GM18867 (cell line): ENCODE data around the gene HIF1AN.

Experiments
- ATAC-seq: cut with Tn5 transposase; IDR thresholded peaks from one replicate; pipeline ENCODE4 v1.9.1; 2021; ENCODE audit warnings: mild to moderate bottlenecking, moderate library complexity; ENCODE audit not compliant: unreplicated experiment

Gene HIF1AN

DNA sequence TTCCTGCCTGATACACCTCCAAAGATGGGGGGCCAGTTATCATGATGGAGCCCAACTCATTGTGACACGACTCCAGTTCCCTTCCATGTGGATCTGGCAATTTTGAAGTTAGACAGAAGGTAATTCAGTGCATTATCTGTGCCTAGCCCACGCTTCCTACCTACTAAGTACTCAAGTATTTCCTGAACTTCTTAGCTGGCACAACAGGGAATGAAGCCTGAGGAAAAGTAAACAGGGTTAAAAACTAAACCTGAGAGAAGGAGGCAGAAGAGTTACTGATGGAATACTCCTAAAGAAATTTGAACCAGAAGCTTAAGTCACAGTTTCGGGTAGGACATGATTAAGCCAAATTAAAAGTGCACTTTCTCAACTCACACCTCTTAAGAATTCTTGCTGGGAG lies 14.9 kb upstream of the HIF1AN start:
- no peak for ATAC-seq

DNA sequence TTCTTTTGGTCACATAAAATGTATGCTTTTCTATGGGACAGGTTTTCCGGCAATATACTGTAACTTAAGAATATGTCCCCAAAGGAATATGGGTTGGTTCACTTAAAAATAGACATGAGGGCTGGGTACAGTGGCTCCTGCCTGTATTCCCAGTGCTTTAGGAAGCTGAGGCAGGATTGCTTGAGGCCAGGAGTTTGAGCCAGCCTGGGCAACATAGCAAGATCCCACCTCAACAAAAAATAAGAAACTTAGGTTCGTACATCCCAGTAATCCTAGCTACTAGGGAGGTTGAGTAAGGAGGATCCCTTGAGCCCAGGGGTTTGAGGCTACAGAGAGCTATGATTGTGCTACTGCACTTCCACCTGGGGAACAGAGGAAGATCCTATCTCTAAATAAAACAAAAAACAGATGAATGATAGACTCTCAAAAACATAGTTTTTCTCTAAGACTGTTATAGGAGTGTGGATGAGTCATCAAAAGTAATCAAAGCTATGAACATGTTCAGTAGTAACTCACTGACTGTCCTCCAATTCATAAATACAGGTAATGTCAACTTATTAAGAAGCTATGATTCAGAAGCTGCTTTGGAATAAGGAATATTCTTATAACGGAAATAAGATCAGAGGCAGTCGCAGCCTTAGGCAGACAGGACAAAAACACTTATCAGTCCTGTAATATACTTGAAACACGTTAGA lies 13.5 kb upstream of the HIF1AN start:
- ATAC-seq = no peak

DNA sequence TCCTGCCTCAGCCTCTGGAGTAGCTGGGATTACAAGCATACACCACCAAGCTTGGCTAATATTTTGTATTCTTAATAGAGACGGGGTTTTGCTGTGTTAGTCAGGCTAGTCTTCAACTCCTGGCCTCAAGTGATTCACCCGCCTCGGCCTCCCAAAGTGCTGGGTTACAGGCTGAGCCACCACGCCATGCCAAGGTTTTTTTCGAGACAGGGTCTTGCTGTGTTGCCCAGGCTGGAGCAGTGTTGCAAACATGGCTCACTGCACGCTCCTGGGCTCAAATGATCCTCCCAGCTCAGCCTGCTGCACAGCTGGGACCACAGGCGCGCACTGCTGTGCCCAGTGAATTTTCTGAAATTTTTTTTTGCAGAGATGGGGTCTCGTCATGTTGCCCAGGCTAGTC lies 12.8 kb upstream of the HIF1AN start:
- ATAC-seq = no peak

DNA sequence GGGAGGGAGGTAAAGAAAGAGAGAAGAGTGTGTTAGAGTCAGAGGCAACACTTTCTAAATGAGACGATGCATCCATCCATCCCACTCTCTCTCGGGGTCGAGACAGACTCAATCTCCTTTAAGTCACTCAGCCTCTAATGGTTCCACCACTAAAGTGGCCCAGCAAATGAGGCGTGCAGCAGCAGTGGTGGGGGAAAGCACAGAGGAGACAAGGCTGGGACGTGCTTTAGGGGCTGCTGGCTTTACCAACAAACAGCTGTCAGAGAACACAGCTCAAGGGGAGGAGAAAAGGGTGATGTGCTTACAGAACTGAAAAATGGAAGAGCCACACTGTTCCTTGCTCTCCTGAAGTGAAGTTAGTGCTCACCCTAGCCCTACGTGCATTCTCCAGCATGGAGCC lies 11.5 kb upstream of the HIF1AN start:
- no peak for ATAC-seq

DNA sequence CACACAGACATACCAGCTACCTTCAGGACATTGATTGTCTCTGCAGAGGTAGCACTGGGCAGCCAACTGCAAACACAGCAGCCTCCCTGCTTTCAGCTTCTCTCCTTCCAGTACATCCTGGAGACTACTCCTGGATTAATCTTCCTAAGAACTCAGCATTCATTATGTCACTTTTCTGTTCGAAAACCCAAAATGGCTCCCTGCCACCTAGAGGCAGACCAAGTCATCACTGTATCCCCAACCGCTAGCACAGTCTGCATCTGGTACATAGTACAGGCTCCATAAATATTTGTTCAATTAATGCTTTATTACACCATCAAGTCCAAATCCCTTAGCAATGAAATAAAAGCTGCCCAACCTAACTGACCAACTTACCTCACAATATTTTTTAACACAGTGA lies 11.1 kb upstream of the HIF1AN start:
- ATAC-seq = no peak

DNA sequence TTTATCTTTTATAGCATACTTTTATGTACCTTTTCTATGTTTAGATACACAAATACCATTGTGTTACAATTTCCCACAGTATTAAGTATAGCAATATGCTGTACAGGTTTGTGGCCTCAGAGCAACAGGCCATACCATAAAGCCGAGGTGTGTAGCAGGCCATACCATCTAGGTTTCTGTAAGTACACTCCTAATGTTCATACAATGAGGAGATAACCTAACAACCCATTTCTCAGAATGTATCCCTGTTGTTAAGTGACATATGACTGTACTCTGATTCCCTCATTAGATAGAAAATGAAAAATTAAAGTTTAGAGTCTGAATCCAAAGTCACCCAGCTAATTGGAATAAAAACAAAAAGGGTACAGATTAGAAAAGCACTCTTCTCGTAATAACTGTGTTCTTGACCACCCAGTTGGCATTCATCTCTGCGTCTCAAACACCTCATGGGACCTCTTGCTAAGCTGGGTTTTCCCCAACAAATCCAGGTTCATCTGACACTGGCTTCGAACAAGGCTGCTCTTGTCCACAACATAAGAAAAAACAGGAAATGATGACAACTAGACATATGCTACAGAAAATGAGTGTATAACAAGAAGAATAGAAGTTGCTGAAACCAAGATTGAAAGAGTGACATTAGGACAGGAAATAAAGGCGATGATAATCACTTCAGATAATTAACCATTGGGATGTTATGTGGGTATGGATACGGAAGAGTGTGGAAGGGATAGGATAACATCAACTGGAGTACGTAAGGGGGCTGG lies 7.4 kb upstream of the HIF1AN start:
- ATAC-seq = no peak

DNA sequence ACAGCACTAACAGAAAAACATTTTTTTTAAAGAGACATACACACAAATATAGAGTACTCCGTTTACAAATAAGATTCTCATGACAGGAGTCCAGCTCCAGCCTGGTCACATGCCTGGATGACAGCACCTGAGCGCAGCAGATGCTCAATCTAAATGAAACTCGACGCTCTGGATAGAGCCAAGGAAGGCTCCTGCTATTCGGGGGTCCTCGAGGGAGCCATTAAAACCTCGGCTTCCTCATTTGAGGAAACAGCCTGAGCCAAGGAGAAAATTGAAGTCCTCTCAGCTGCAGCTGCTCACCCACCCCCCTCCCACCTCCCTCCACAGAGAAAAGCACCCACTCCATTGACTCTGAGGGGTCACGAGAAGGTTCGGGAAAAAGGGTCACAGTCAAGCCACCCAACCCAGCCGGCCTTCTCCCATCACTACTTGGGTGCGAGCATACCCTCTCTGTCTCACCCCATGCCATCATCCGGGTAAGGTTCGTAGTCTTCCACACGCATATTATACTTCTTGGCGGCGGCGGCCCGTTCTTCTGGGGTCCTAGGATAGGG lies 6.7 kb upstream of the HIF1AN start:
- peak; percentile 21 for ATAC-seq

DNA sequence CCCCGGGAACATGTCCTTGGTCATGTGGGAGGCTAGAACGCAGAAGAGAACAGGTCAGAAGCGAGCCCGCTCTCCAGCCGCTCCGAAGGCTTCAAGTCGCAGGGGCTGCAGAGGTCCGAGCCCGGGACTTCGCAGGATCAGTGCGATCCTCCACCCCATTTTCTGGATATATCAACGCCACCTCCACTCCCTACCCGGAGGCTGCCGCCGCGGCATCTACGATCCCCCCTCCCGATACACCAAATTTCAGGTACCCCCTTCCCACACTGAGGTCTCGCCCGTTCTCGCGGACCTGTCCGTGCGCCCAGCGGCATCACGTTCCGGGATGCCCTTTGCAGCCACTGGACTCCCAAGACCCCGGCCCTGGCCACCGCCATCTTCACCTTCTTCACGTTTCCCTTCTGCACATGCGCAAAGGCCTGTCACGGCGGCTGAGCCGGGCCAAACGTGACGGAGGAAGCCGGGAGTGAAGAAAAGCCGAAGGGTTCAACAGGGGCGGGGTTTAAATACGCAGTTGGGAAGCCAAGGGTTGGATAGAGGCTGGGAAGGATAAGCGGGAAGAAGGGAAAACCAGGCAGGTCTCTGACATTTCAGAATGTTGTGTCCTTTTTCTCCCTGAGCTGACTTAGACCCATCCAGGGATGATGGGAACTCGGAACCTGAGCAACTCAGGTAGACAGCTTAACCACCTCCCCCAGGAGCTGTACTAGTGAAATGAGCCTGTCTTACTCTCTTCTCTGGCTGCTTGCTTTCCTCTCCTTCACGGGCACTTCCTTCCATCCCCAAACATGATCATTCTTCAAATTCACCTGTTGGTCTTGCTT lies 6.1 kb upstream of the HIF1AN start, which contains the start of gene NDUFB8:
TSS of gene NDUFB8 (minus strand) at position 397 of the 824 bp plus-strand sequence. CDS start at position 377, 20 bp downstream.
- peak; percentile 44 for ATAC-seq

DNA sequence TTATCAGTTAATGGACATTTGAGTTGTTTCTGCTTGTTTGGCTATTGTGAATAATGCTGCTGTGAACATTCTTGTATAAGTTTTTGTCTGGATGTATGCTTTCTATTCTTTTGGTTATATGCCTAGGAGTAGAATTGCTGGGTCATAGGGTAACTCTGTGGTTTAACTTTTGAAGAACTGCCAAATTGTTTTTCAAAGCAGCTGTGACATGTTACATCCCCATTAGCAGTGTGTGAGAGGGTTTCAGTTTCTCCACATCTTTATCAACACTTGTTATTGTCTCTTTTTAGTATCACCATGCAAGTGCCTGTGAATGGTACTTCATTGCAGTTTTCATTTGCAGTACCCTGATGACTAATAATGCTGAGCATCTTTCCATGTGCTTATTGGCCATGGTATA lies 4.0 kb upstream of the HIF1AN start:
- ATAC-seq = peak; percentile 25

DNA sequence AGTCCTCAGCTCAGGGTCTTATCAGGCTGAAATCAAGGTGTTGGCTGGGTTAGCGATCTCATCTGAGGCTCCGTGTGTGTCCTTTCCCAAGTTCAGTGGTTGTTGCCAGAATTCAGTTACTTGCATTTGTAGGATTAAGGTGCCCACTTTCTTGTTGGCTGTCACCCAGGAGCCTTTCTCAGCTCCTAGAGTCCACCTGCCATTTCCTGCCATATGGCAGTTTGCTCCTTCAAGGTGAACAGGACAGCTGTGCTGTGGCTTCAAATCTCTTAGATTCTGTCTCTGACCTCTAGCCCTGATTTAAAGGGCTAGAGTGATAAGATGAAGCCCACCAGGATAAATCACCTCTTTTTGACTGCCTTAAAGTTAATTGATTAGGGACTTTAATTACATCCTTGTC lies 1.0 kb upstream of the HIF1AN start:
- ATAC-seq = no peak

DNA sequence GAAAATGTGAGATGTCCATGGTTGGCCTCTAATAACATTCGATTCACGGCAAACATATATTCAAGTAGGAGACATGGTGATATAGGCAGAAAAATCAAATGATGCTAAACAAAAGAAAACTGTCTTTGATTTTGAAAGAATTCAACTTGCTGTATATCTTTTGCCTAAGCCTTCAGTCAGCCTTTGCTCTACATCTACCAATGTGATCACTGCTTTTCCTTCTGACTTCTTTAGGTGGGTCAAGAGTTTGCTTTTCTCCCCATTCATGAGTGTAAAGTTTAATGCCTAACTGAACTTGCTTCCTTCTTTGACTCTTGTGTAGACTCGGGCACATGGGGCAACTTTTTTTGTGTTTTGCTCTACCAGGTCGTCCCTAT lies 417 bp upstream of the HIF1AN start:
- peak; percentile 10 for ATAC-seq

DNA sequence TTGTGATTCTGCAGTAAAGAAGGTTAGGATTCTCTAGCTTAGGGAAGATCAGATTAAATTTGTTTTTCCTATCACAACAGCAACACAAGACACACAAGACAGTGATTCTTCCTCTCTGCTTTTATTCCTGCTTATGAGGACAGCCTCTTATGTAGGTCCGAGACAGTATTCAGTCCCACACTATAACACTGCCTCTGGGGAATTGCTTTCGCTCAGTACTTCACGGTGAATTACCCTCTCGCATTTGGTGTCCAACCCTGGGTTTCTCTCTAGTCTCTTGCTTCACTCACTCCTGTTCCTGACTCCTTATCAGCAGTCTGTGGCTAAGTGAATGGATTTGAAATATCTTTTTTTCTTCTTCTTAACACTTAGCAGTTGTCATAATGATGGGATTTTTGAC lies 1.7 kb downstream of the HIF1AN start:
- ATAC-seq = no peak

DNA sequence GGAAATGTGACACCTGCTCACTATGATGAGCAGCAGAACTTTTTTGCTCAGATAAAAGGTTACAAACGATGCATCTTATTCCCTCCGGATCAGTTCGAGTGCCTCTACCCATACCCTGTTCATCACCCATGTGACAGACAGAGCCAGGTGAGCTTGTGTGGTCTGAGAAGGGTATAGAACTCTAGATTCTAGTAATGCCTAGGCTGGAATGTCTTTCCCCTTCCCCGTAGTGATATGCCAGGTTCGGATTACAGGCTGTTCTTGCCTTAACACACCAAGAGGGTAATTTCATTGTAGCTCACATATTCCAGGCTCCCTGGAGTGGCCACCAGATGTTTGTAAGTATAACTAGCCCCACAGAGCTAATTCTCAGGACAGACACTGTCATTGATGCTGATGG lies 9.2 kb downstream of the HIF1AN start:
- no peak for ATAC-seq

DNA sequence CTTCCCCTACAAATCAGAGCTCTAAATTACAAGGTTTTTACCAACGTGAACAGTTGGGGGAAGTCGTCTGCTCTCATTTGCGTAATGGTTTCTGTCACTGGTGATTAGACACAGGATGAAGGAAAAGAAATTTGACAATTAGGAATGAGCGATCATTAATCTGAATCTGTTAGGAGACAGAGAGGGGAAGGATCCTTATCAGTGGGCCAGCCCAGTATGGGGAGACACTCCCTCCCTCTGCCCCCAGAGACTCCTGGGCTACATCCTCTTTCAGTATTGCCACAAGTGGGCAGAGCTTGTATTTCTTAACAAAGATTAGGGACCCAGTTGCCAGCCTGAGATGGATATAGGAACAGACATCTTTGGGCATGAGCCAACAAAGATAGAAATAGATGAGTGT lies 15.5 kb downstream of the HIF1AN start:
- no peak for ATAC-seq

DNA sequence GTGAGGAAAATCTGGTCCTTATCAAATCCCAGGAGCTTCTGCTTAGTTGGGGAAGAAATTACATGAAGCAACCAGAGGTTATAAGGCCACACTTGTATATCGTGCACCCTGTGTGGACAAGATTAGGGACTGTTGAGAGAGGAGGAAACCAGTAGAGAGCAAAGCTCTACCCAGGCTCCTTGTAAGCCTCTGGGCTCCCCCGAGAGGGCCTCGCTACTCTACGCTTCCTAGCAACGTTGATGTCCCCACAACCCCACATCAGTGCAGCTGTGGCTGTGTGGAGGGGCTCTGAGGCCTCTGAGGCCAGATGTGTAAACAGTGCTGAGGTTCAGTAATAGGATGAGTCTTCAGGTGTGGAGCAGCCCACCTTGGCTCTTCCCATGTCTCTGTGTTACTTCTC lies 16.0 kb downstream of the HIF1AN start:
- ATAC-seq = no peak

DNA sequence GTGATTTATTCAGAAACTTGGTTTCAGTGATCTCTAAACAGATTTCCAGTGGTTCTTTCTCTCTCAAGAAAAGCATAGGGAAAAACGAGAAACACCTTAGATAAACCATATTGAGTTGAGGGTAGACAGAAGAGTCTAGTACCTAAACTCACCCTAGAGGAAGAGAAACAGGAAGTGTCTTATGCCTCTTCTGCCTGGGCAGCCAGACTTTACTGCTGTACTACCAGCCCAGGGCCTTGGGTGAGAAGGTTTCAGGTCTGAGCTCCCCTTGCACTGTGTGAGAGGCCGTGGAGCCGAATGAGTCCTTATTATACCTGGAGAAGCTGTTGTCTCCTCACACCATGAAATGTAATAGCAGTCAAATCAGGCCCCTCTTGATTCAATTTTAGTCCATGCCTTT lies 18.2 kb downstream of the HIF1AN start:
- no peak for ATAC-seq

DNA sequence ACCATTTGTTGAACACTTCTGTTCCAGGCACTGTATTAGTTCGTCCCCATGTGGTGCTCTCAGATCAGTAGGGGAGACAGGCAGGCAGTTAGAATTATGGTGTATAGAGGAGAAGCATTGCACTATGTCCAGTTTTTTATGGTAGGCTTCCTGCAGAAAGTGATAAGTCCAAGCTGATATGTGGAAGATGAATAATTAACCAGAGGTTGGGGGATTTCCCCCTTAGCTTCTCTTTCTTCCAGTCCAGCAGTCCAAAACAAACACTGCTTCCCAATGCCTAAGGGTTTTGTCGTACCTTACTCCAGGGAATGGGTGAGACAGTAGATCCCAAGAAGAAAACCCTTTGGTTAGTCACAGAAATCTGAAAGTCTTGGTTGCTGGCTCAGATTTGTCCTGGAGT lies 19.2 kb downstream of the HIF1AN start:
- ATAC-seq = no peak

DNA sequence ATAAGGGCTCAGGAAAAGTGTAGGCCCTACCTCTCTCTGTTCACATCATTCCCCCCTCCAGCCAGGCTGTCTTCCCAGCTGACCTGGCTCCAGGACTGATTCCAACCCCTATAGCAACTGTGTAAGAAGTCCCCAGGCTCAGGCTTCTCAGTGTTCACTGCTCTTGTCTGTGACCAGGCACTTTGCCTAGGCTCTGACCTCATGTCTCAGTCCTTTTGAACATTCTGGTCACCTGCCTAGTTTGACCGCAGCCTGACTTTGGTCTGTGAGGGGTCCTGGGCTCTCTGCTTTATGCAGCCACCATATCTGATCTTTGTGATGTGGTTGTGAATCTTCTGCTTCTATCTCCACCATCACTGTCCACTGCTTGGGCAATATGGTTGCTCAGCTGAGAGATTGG lies 24.5 kb downstream of the HIF1AN start:
- ATAC-seq = no peak

DNA sequence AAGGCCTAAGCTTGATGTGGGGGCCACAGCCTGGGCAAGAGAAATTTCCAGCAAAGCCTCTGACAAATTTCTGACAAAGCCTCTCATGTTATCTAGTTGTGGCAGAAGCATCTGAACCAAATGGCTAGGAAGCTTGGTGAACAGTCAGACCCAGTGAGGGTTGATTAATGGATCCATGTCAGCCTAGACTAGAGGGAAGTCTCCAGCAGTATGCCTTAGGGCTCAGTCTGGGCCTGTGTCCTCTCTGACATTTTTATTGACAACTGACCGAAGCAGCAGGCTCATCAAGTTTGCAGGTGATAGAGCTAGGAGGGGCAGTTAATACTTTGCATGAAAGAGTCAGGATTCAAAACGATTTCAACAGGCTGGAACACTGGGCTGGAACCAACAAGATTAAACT lies 25.3 kb downstream of the HIF1AN start:
- ATAC-seq = no peak

DNA sequence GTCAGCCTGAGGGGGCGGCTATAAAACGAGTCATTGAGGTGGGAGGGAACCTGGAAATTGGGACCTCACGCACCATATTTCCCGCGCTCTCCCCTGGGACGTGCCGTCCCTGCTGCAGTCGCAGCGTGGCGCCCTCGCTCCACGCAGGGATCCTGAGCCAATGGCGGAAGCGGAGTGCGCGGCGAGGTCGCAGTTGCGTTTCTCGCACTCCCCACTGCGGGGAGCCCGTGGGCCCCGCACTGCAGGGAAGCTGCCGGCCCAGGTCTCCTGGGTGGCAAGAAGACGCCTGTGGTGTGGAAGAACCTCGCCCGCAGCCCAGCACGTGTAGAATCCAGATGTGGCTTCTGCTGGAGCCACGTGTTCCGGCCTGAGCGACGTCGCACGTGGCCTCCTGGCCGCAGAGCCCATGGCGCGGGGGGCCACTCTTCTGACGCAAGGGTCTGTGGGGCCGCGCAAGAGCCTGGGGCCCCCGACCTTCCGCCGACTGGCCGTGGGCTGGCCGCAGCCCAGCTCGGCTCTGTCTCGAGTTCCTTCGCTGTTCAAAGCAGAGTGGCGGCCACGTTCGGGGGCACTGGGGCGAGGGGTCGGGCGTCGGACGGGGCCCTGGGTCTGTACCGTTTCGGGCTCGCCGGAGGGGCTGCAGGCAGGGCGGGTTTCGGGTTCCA lies 26.4 kb downstream of the HIF1AN start:
- ATAC-seq = peak; percentile 75
